ENCODE data around the gene RNF121. TPM values are rescaled to one million over a fixed set of nuclear protein-coding genes. Genes with fewer than 3 reads are reported as not detected.

The RNF121 gene
- total and polyA plus RNA-seq, 2 of the 8 experiments (the other 6 are each of a cell fraction or from before 2014, with no cell fraction given) = 39.7 to 51.6 TPM

DNA sequence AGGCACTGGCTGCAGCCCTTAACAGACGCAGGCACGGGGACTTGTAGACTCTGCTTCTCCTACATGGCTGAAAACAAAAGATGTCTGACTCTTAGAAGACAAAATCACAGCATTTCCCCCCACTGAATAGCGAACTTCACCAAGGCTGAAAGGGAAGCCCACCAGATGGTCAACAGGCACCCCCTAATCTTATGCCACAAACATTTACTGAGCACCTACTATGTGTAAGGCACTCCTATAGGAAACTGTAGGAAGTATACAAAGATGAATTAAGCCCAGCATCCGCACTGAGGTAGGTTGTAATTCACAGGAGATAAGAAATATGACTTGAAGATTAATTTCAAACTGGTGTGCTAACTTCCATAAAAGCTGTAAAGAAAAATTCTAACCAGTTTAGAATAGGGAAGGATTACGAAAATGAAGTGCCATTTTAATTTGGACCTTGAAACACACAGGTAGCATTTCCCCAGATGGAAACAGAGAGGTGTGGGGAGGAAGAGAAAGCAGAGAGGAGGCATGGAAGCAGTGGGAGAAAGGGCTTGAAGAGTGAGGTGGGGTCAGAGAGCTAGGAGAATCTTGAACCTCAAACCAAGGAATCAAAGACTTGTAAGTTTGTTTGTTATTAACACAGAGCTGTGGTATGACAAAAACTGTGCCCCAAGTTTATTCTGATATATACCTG is 113.4 kb downstream of the RNF121 start:
- H2BK120ac ChIP-seq (replicated peaks; ENCODE audit: low read depth, low read length) = peak overlapping the region; percentile 72
- H3K4me2 ChIP-seq (ENCODE audit: insufficient read depth in 1 of 2, low read depth in 2 of 2, low read length in 2 of 2) = peak overlapping the region; percentile 73 to 92
- peak overlapping the region; percentile 96 for H3K18ac ChIP-seq (ENCODE audit: extremely low read depth, low read length)
- FAIRE-seq (no peak), DNase-seq (ENCODE audit: low read depth in 1 of 2, low spot score in 2 of 2) (no peak)
- H3K36me3 ChIP-seq (ENCODE audit: control insufficient read depth in 2 of 4, insufficient read depth in 4 of 4, low read length in 3 of 4) = no peaks in the 10 kb centered on the region
- CTCF ChIA-PET (ENCODE audit: partially characterized antibody) = interaction anchor here (1.1 to 1.4 kb wide), 4 partner anchors 9 to 26 kb away, joined by 3 to 5 read pairs (median 4); no protein-coding TSS in a partner anchor
- H3K23ac ChIP-seq (ENCODE audit: insufficient read length) = no peak overlapping the region
- peak overlapping the region in 3 of 4 experiments; percentile 61 to 74 (median 70); a peak in 6 of 7 replicates for H3K9ac ChIP-seq (replicated peaks in 1 of 4; ENCODE audit: extremely low read depth in 1 of 4, low read depth in 3 of 4, low read length in 3 of 4)
- no peak overlapping the region; the same call in 1 of the 2 replicates for H2BK20ac ChIP-seq (ENCODE audit: low read length)
- H3K4me1 ChIP-seq (replicated peaks in 1 of 4; ENCODE audit: control insufficient read depth in 3 of 4, insufficient read depth in 4 of 4, low read length in 3 of 4) = peaks cover 29 to 33% (median 33%) of the 10 kb centered on the region in 4 experiments
- H2BK12ac ChIP-seq (ENCODE audit: low read depth, low read length) = peak overlapping the region; percentile 94
- H2AFZ ChIP-seq (ENCODE audit: low read length) = no peak overlapping the region
- WGBS, 2 experiments (ENCODE audit: extremely low coverage in 1 of 2, insufficient coverage in 1 of 2, insufficient read length in 1 of 2, insufficient replicate concordance in 2 of 2, low coverage in 1 of 2, low lambda C conversion rate in 2 of 2, missing lambda C conversion rate in 1 of 2) = 45% methylated on average over 5 of the region's 5 CpGs; no CpG with 5 or more reads in 1 of the 2 experiments
- no peaks in the 10 kb centered on the region for H3K27me3 ChIP-seq (replicated peaks in 1 of 4; ENCODE audit: control insufficient read depth in 3 of 4, extremely low read depth in 1 of 4, insufficient read depth in 3 of 4, low read length in 3 of 4)
- H4K91ac ChIP-seq (replicated peaks; ENCODE audit: insufficient read length, low read length) = peak overlapping the region; percentile 83
- peak overlapping the region; percentile 27 for H3K56ac ChIP-seq (replicated peaks; ENCODE audit: insufficient read length, low read depth, low read length)
- no peaks in the 10 kb centered on the region for H3K9me3 ChIP-seq (ENCODE audit: insufficient read depth in 2 of 2, low read depth in 1 of 2, low read length in 1 of 2)
- H3K4ac ChIP-seq (replicated peaks; ENCODE audit: insufficient read length, low read depth, low read length) = no peak overlapping the region
- H4K5ac ChIP-seq (ENCODE audit: insufficient read length, low read depth, low read length) = peak overlapping the region; percentile 85
- no peak overlapping the region; the same call in 1 of the 2 replicates for H4K8ac ChIP-seq (ENCODE audit: extremely low read depth, insufficient read depth, low read length)
- H3K79me1 ChIP-seq (ENCODE audit: low read depth, low read length) = peaks cover 18% of the 10 kb centered on the region
- no peaks in the 10 kb centered on the region for H4K20me1 ChIP-seq (replicated peaks in 1 of 2; ENCODE audit: control insufficient read depth in 1 of 2, insufficient read depth in 2 of 2, low read length in 2 of 2)
- H3K14ac ChIP-seq (ENCODE audit: insufficient read length) = no peak overlapping the region
- peaks cover 10 to 68% of the 10 kb centered on the region in 2 experiments; a peak in 3 of 4 replicates for H3K79me2 ChIP-seq (ENCODE audit: control insufficient read depth in 1 of 2, insufficient read depth in 2 of 2, low read length in 2 of 2)
- H2BK5ac ChIP-seq (ENCODE audit: low read depth, low read length) = peak overlapping the region; percentile 95
- H3K27ac ChIP-seq (ENCODE audit: low read depth, low read length) = peak overlapping the region; percentile 92
- H2AK5ac ChIP-seq (ENCODE audit: low read depth, low read length) = no peak overlapping the region
- peaks cover 7% of the 10 kb centered on the region for H3K23me2 ChIP-seq (ENCODE audit: low read depth, low read length)
- TF ChIP-seq BCL11A (IDR thresholded peaks at IDR 0.05; ENCODE audit: low read depth in 2 of 2, low read length in 2 of 2) = no peak
- peak in 1 of 2 experiments; percentile 46; a peak in 1 of 3 replicates for TF ChIP-seq POLR2A (IDR thresholded peaks at IDR 0.05; ENCODE audit: control extremely low read depth in 1 of 2, low read depth in 2 of 2, low read length in 2 of 2)
- POLR2A ChIA-PET (ENCODE audit: partially characterized antibody) = interaction anchor here (0.6 to 4.8 kb wide), 3 partner anchors 41 to 70 kb away, joined by 3 to 33 read pairs (median 5); partner anchors contain the start of genes ANAPC15 and LRRC51
- H2BK15ac ChIP-seq (ENCODE audit: low read length) = peak overlapping the region; percentile 46; the same call in 1 of the 2 replicates
- peak overlapping the region; percentile 34 to 55 (median 42); a peak in 5 of 8 replicates for H3K4me3 ChIP-seq (ENCODE audit: extremely low read depth in 1 of 4, insufficient read depth in 2 of 4, low read depth in 3 of 4, low read length in 4 of 4)

Measured in H1 (cell line).